SU-DHL-6 (cell line): ENCODE results near the gene POMT2.

Source experiments
- CTCF ChIP-seq: fragments of 200-600 bp; sonication (generic); IDR thresholded peaks from one replicate; pipeline ENCODE4 v1.5.1; 2017; ENCODE audit warnings: antibody characterized with exemption, mild to moderate bottlenecking, low read length, moderate library complexity; ENCODE audit not compliant: insufficient read depth, poor library complexity, severe bottlenecking
- EZH2phosphoT487 ChIP-seq: fragments of 200-600 bp; sonication (generic), shearing (Covaris generic); conservative IDR thresholded peaks from 2 replicates; pipeline ENCODE4 v1.6.1; 2018; ENCODE audit warnings: mild to moderate bottlenecking, antibody characterized with exemption, low read length, moderate library complexity, mixed read lengths

GRCh38 chr14:77323571-77323970 lies 2.9 kb upstream of the POMT2 start:
- TF ChIP-seq CTCF (no peak), EZH2phosphoT487 (no peak)
